Sigmoid colon (tissue), 7 donors: ENCODE data around the gene COL9A3. TPM values are rescaled to one million over a fixed set of nuclear protein-coding genes. Genes with fewer than 3 reads are reported as not detected.
"Not testable (repeated sequence)": the region's sequence is repeated elsewhere in the genome, so short reads cannot be mapped to it uniquely, and the experiment has no call there.

Experiments used
- DNase-seq: peaks from one replicate; pipeline ENCODE4 v3.0.0-alpha.2; 2019
- H3K27ac ChIP-seq, 4 donors: fragments of 200-600 bp; sonication (generic); one replicate each; pipeline ENCODE4 v1.5.1; 2016 to 2019; ENCODE audit warnings: mild to moderate bottlenecking in 1 of 4
- H3K27me3 ChIP-seq, 3 donors: fragments of 200-600 bp; sonication (generic); one replicate each; pipeline ENCODE4 v1.5.1; 2019; ENCODE audit warnings: mild to moderate bottlenecking in 1 of 3
- H3K36me3 ChIP-seq, 4 donors: fragments of 200-600 bp; sonication (generic); one replicate each; pipeline ENCODE4 v1.5.1; 2016 to 2019
- H3K4me1 ChIP-seq, 4 donors: fragments of 200-600 bp; sonication (generic); one replicate each; pipeline ENCODE4 v1.5.1; 2017 to 2019
- H3K4me3 ChIP-seq, 4 donors: fragments of 200-600 bp; sonication (generic); one replicate each; pipeline ENCODE4 v1.5.1; 2017 to 2019; ENCODE audit warnings: mild to moderate bottlenecking in 2 of 4, moderate library complexity in 1 of 4
- H3K9me3 ChIP-seq, 4 donors: fragments of 200-600 bp in 3 of 4; sonication (generic) in 3 of 4; one replicate each; pipeline versions ENCODE4 v1.5.1 to v1.6.1; 2013 to 2019
- EP300 ChIP-seq, 4 donors: sonication (generic); formaldehyde crosslinking; IDR thresholded peaks; one replicate each; pipeline ENCODE4 v1.6.1; 2017; ENCODE audit warnings: antibody characterized with exemption in 4 of 4
- POLR2A ChIP-seq, 2 donors: fragments of 450-650 bp; IDR thresholded peaks; one replicate each; pipeline ENCODE4 v1.6.1; 2016; ENCODE audit warnings: antibody characterized with exemption in 2 of 2, mild to moderate bottlenecking in 2 of 2, moderate library complexity in 2 of 2
- POLR2AphosphoS5 ChIP-seq, 4 donors: sonication (generic); formaldehyde crosslinking; IDR thresholded peaks; one replicate each; pipeline ENCODE4 v1.6.1; 2017; ENCODE audit warnings: antibody characterized with exemption in 4 of 4
- WGBS, 2 donors: extraction: QIAGEN DNeasy Blood & Tissue Kit; methylation state at CpG; one replicate each; pipeline ENCODE4 v1.1.7; 2013; 5-methylcytosine and 5-hydroxymethylcytosine counted together
- intact Hi-C: fragments of 100-400 bp; cut with DNase I; formaldehyde crosslinking; loops from one replicate; pipeline ENCODE4 v1.15.1; 2023
- polyA plus RNA-seq, 3 donors: library from polyadenylated mRNA; stranded (reverse); fragments of 200-250 nt; gene quantifications; one replicate each; pipeline ENCODE4 v1.2.3, GENCODE V29; 2013
- total RNA-seq, 4 donors: library from RNA; depleted of rRNA; stranded (reverse); fragments of >200 nt; gene quantifications; one replicate each; pipeline ENCODE4 v1.1.0, GENCODE V29; 2016
- TF ChIP-seq, protein P1 (sequence below), 4 experiments: fragments of 450-650 bp in 3 of 4; fragments of 200-600 bp in 1 of 4; IDR thresholded peaks; one replicate each; pipeline ENCODE4 v1.5.1; 2016 to 2019; ENCODE audit warnings: antibody characterized with exemption in 4 of 4, mild to moderate bottlenecking in 3 of 4, moderate library complexity in 2 of 4
- donor health status: healthy with polysubstance abuse.
- donor health status: Bipolar disorder and iron deficiency.
- donor health status: healthy.

The COL9A3 gene
- total and polyA plus RNA-seq, 7 donors, result 1.8 to 20.8 (median 5.8) TPM

DNA sequence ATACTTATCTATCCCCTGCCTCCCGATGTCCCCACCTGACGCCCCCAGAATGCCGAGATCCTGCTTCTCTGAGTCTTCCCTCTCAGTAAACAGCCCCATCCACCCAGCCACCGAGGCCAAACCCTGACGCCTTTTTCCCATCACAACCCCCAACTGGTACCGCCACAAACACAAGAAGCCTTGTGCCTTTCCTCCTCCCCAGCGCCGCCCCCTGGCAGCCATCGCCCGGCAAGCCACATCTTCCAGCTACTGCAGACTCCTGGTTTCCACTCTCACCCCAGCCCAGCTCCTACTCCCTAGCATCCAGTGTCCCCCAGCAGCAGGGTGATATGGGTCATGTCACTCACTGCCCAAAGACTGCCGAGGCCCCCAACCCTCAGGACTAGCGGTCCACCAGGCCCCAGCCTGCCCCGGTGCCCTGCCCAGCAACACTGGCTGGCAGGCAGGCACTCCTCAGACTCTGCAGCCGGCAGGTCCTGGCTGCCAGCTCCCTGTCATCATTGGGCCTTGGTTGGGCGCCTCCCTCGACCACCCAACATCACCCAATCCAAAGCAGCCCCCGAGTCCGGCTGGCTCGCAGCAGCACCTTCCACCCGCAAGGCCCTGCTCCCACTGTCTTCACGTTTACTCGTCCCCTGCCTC lies 33.6 kb downstream of the COL9A3 start:
- Histone ChIP-seq H3K9me3 (no peaks in the 10 kb centered on the region), H3K27me3 (no peaks in the 10 kb centered on the region), H3K4me1 (no peaks in the 10 kb centered on the region), H3K27ac (peak overlapping the region in 1 of 4 donors; percentile 19), H3K36me3 (peaks cover 0 to 38% (median 4%) of the 10 kb centered on the region in 4 donors), H3K4me3 (no peak overlapping the region)
- no peak for TF ChIP-seq EP300 (IDR thresholded peaks at IDR 0.05)
- TF ChIP-seq, protein P1, sequence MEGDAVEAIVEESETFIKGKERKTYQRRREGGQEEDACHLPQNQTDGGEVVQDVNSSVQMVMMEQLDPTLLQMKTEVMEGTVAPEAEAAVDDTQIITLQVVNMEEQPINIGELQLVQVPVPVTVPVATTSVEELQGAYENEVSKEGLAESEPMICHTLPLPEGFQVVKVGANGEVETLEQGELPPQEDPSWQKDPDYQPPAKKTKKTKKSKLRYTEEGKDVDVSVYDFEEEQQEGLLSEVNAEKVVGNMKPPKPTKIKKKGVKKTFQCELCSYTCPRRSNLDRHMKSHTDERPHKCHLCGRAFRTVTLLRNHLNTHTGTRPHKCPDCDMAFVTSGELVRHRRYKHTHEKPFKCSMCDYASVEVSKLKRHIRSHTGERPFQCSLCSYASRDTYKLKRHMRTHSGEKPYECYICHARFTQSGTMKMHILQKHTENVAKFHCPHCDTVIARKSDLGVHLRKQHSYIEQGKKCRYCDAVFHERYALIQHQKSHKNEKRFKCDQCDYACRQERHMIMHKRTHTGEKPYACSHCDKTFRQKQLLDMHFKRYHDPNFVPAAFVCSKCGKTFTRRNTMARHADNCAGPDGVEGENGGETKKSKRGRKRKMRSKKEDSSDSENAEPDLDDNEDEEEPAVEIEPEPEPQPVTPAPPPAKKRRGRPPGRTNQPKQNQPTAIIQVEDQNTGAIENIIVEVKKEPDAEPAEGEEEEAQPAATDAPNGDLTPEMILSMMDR (IDR thresholded peaks at IDR 0.05), result no peak
- TF ChIP-seq POLR2A (IDR thresholded peaks at IDR 0.05), result no peak
- TF ChIP-seq POLR2AphosphoS5 (IDR thresholded peaks at IDR 0.05), result no peak
- no peak for DNase-seq
- intact Hi-C loops, result no loop called here
- WGBS, 2 donors, result 92 to 94% methylated on average over 22 of the region's 22 CpGs

DNA sequence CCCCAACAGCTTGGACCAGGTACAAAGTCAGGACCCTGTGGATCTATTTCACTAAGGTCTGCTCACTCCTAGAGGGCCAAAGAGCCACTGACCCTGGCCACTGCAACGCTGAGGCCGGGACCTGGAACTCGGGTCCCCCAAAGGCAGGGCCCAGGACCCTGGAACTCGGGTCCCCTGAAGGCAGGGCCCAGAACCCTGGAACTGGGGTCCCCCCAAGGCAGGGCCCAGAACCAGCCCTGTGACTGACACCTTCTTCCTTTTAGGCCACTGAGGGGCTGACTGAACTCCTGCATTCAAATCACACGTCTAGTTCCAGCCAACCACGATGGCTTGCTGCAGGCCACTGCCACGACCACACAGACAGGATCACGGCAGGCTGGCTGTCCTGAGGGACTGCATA lies 35.3 kb downstream of the COL9A3 start:
- Histone ChIP-seq H3K27me3 (no peaks in the 10 kb centered on the region), H3K27ac (no peak overlapping the region), H3K36me3 (peaks cover 0 to 51% (median 5%) of the 10 kb centered on the region in 4 donors), H3K4me3 (no peak overlapping the region), H3K9me3 (no peaks in the 10 kb centered on the region), H3K4me1 (no peaks in the 10 kb centered on the region)
- intact Hi-C loops, result no loop called here
- no peak for DNase-seq
- TF ChIP-seq POLR2AphosphoS5 (IDR thresholded peaks at IDR 0.05) (no peak), POLR2A (IDR thresholded peaks at IDR 0.05) (no peak), EP300 (IDR thresholded peaks at IDR 0.05) (no peak)
- TF ChIP-seq, protein P1 (IDR thresholded peaks at IDR 0.05), result no peak
- WGBS, 2 donors, result 91 to 93% methylated on average over 8 of the region's 8 CpGs

DNA sequence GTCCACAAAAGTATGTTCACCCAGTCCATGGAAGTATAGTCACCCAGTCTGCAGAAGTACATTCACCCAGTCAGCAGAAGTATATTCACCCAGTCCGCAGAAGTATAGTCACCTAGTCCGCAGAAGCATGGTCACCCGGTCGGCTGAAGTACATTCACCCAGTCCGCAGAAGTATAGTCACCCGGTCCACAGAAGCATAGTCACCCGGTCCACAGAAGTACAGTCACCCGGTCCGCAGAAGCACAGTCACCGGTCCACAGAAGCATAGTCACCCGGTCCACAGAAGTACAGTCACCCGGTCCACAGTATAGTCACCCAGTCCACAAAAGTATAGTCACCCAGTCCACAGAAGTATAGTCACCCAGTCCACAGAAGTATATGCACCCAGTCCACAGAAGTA lies 36.0 kb downstream of the COL9A3 start:
- intact Hi-C loops, result no loop called here
- WGBS, 2 donors, result 97 to 98% methylated on average over 12 of the region's 12 CpGs

DNA sequence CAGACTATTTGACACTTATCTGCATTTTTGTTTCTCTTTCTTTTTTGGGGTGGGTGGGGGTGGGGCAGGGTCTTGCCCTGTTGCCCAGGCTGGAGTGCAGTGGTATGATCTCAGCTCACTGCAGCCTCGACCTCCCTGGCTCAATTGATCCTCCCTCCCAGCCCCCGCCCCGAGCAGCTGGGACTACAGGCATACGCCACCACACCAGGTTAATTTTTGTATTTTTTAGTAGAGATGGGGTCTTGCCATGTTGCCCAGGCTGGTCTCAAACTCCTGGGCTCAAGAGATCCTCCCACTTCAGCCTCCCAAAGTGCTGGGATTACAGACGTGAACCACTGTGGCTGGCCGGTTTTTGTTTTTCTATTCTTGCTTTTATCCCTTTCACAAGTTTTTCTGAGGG lies 36.5 kb downstream of the COL9A3 start:
- 93 to 96% methylated on average over 6 of the region's 6 CpGs for whole genome bisulfite sequencing, 2 donors
- H3K36me3 ChIP-seq, result peaks cover 0 to 54% (median 6%) of the 10 kb centered on the region in 4 donors
- H3K4me3 ChIP-seq, H3K27me3 ChIP-seq, H3K9me3 ChIP-seq, intact Hi-C loops, H3K4me1 ChIP-seq, H3K27ac ChIP-seq: not testable (repeated sequence)
- peak; percentile 11 for DNase-seq

More for the DNA sequence above, 36.0 kb downstream of the COL9A3 start:
- no peak overlapping the region for H3K4me3 ChIP-seq
- no peak for DNase-seq
- no peaks in the 10 kb centered on the region for H3K27me3 ChIP-seq
- no peaks in the 10 kb centered on the region for H3K9me3 ChIP-seq
- peaks cover 0 to 54% (median 6%) of the 10 kb centered on the region in 4 donors for H3K36me3 ChIP-seq
- TF ChIP-seq, protein P1 (IDR thresholded peaks at IDR 0.05), result no peak
- TF ChIP-seq EP300 (IDR thresholded peaks at IDR 0.05), result no peak
- TF ChIP-seq POLR2AphosphoS5 (IDR thresholded peaks at IDR 0.05), result no peak
- TF ChIP-seq POLR2A (IDR thresholded peaks at IDR 0.05), result no peak
- no peaks in the 10 kb centered on the region for H3K4me1 ChIP-seq
- no peak overlapping the region for H3K27ac ChIP-seq

DNA sequence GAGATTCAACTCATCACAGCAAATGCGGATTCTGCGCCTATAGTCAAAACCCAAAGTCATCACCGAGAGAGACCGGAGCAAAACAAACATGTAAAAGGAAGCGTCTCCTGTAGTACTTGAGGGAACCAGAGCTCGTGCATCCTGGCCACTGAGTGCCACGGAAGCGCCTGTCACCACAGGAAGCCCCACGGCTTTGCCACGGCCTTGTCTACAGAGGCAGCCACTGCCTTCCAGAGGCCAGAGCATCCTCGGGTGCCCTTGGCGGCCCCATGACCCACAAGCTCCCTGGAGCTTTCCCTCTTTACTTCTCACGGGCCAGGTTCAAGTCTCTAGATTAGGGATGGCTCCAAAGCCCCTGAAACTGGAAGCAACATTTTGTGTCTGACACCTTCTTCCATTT lies 37.3 kb downstream of the COL9A3 start:
- TF ChIP-seq POLR2AphosphoS5 (IDR thresholded peaks at IDR 0.05) (no peak), EP300 (IDR thresholded peaks at IDR 0.05) (no peak), POLR2A (IDR thresholded peaks at IDR 0.05) (no peak)
- TF ChIP-seq, protein P1 (IDR thresholded peaks at IDR 0.05), result no peak
- H3K4me1 ChIP-seq, result no peaks in the 10 kb centered on the region
- intact Hi-C loops, result no loop called here
- H3K27me3 ChIP-seq, result no peaks in the 10 kb centered on the region
- 96% methylated on average over 13 of the region's 13 CpGs for WGBS, 2 donors
- peak; percentile 27 for DNase-seq
- H3K27ac ChIP-seq, result no peak overlapping the region
- no peak overlapping the region for H3K4me3 ChIP-seq
- no peaks in the 10 kb centered on the region for H3K9me3 ChIP-seq
- peaks cover 0 to 51% (median 6%) of the 10 kb centered on the region in 4 donors for H3K36me3 ChIP-seq
